Measurements from ENCODE around the gene GOLGA1.

The GOLGA1 gene

GRCh38 chr9:124960409-124960752 lies 19.5 kb upstream of the GOLGA1 start:
- TF ChIP-seq POLR2AphosphoS5 (IDR thresholded peaks at IDR 0.05; ENCODE audit: low read depth, low read length) (no peak), TAF1 (IDR thresholded peaks at IDR 0.05; ENCODE audit: borderline replicate concordance, insufficient read depth, low read length) (no peak), FOXP2 (optimal IDR thresholded peaks at IDR 0.05; ENCODE audit: borderline replicate concordance, extremely low read depth, extremely low read length, insufficient read depth) (no peak)

- no peak for TF ChIP-seq REST (IDR thresholded peaks at IDR 0.05; ENCODE audit: insufficient read depth in 1 of 2, low read depth in 2 of 2, low read length in 2 of 2)
Observed at GRCh38 chr9:124954255-124954654, 13.4 kb upstream of the GOLGA1 start.

- TF ChIP-seq REST (IDR thresholded peaks at IDR 0.05; ENCODE audit: insufficient read depth in 1 of 2, low read depth in 2 of 2, low read length in 2 of 2) (no peak), FOXP2 (optimal IDR thresholded peaks at IDR 0.05; ENCODE audit: borderline replicate concordance, extremely low read depth, extremely low read length, insufficient read depth) (no peak), SIN3A (IDR thresholded peaks at IDR 0.05; ENCODE audit: borderline replicate concordance, insufficient read depth, low read length) (no peak), POLR2AphosphoS5 (IDR thresholded peaks at IDR 0.05; ENCODE audit: low read depth, low read length) (no peak), TAF1 (IDR thresholded peaks at IDR 0.05; ENCODE audit: borderline replicate concordance, insufficient read depth, low read length) (no peak)
Observed at GRCh38 chr9:124950050-124950718, 9.3 kb upstream of the GOLGA1 start.

- TF ChIP-seq REST (IDR thresholded peaks at IDR 0.05; ENCODE audit: insufficient read depth in 1 of 2, low read depth in 2 of 2, low read length in 2 of 2) = no peak
- TF ChIP-seq TAF1 (IDR thresholded peaks at IDR 0.05; ENCODE audit: borderline replicate concordance, insufficient read depth, low read length) = no peak
- TF ChIP-seq POLR2AphosphoS5 (IDR thresholded peaks at IDR 0.05; ENCODE audit: low read depth, low read length) = no peak
- TF ChIP-seq FOXP2 (optimal IDR thresholded peaks at IDR 0.05; ENCODE audit: borderline replicate concordance, extremely low read depth, extremely low read length, insufficient read depth) = no peak
- no peak for TF ChIP-seq SIN3A (IDR thresholded peaks at IDR 0.05; ENCODE audit: borderline replicate concordance, insufficient read depth, low read length)
Observed at GRCh38 chr9:124949387-124949786, 8.5 kb upstream of the GOLGA1 start.

GRCh38 chr9:124947727-124948391 lies 7.0 kb upstream of the GOLGA1 start:
- TF ChIP-seq REST (IDR thresholded peaks at IDR 0.05; ENCODE audit: insufficient read depth in 1 of 2, low read depth in 2 of 2, low read length in 2 of 2) = no peak
- no peak for TF ChIP-seq SIN3A (IDR thresholded peaks at IDR 0.05; ENCODE audit: borderline replicate concordance, insufficient read depth, low read length)
- no peak for TF ChIP-seq FOXP2 (optimal IDR thresholded peaks at IDR 0.05; ENCODE audit: borderline replicate concordance, extremely low read depth, extremely low read length, insufficient read depth)
- no peak for TF ChIP-seq TAF1 (IDR thresholded peaks at IDR 0.05; ENCODE audit: borderline replicate concordance, insufficient read depth, low read length)
